HepG2 (cell line): ENCODE results near the gene NKPD1. TPM values are rescaled to one million over a fixed set of nuclear protein-coding genes. Genes with fewer than 3 reads are reported as not detected.
A peak's percentile ranks its signal among the peaks of the same experiment; 100 is the strongest.

Experiments
- ATAC-seq: fragments of 200-7000 bp; cut with Tn5 transposase; 3 replicates; pipeline ENCODE4 v1.9.1; 2020; ENCODE audit warnings: mild to moderate bottlenecking, moderate library complexity
- BruUV-seq: library from RNA; stranded (reverse); fragments of 400-500 nt; replicated peaks from 2 replicates; lab custom pipeline; 2021; lab: Mats Ljungman, UMichigan
- CTCF ChIA-PET: fragments of 300-600 bp; formaldehyde crosslinking; extraction: SDS; loops from one replicate; lab custom pipeline; 2021; ENCODE audit warnings: low total read pairs, inconsistent platforms, low intra/inter-chr PET ratio; lab: Yijun Ruan, JAX
- POLR2A ChIA-PET: fragments of 350-600 bp; sonication (Branson Sonifier 250); formaldehyde crosslinking; loops from one replicate; lab custom pipeline; 2020; ENCODE audit warnings: antibody characterized with exemption, inconsistent platforms; lab: Yijun Ruan, JAX
- DNase-seq: peaks from one replicate; pipeline ENCODE4 v3.0.0-alpha.2; 2015; ENCODE audit warnings: low spot score
- FAIRE-seq: peaks from 3 replicates; lab custom pipeline; 2011; peaks lifted over from hg19 to GRCh38; lab: Jason Lieb, UNC
- H2AFZ ChIP-seq: one replicate; pipeline ENCODE4 v1.6.1; 2011; ENCODE audit warnings: low read length, inconsistent platforms
- H3K27ac ChIP-seq: fragments of 300-600 bp; 3 replicates; pipeline ENCODE4 v1.8.0; 2011; ENCODE audit warnings: mixed run types, mild to moderate bottlenecking, mixed read lengths, low read length, inconsistent platforms; ENCODE audit not compliant: insufficient read depth; ENCODE audit errors: extremely low read length
- H3K27me3 ChIP-seq, 2 experiments: fragments of 200-600 bp in 1 of 2; 2 replicates in 1 of 2; 3 replicates in 1 of 2; pipeline versions ENCODE4 v1.6.0 to v1.8.0; 2011; ENCODE audit warnings: low read length in 2 of 2, mild to moderate bottlenecking in 2 of 2, moderate library complexity in 2 of 2, inconsistent platforms in 1 of 2; ENCODE audit not compliant: insufficient read depth in 2 of 2, control insufficient read depth in 1 of 2
- H3K36me3 ChIP-seq, 2 experiments: fragments of 200-600 bp in 1 of 2; replicated peaks in 1 of 2; 2 replicates in 1 of 2; 3 replicates in 1 of 2; pipeline versions ENCODE4 v1.5.1 to v1.8.0; 2011; ENCODE audit warnings: low read length in 2 of 2, inconsistent platforms in 1 of 2; ENCODE audit not compliant: insufficient read depth in 2 of 2, control insufficient read depth in 1 of 2
- H3K4me1 ChIP-seq: 2 replicates; pipeline ENCODE4 v1.5.1; 2012; ENCODE audit warnings: low read length, inconsistent platforms; ENCODE audit not compliant: insufficient read depth
- H3K4me2 ChIP-seq: 2 replicates; pipeline ENCODE4 v1.6.0; 2011; ENCODE audit warnings: low read depth, low read length, inconsistent platforms
- H3K4me3 ChIP-seq, 3 experiments: fragments of 200-600 bp in 1 of 3; sonication (generic), shearing (Covaris generic) in 1 of 3; replicated peaks in 1 of 3; 2 replicates each; pipeline ENCODE4 v1.5.1; 2011 to 2016; ENCODE audit warnings: low read length in 3 of 3, inconsistent platforms in 2 of 3, low read depth in 2 of 3, mild to moderate bottlenecking in 2 of 3, control low read depth in 1 of 3, mixed read lengths in 1 of 3; ENCODE audit not compliant: insufficient read depth in 1 of 3
- H3K79me2 ChIP-seq: one replicate; pipeline ENCODE4 v1.6.1; 2011; ENCODE audit warnings: low read length, inconsistent platforms; ENCODE audit not compliant: insufficient read depth
- H3K9ac ChIP-seq: 2 replicates; pipeline ENCODE4 v1.6.0; 2011; ENCODE audit warnings: mild to moderate bottlenecking, low read depth, low read length, inconsistent platforms; ENCODE audit not compliant: insufficient read depth
- H3K9me3 ChIP-seq: 2 replicates; pipeline ENCODE4 v1.5.1; 2012; ENCODE audit warnings: mild to moderate bottlenecking, low read length
- H4K20me1 ChIP-seq: 2 replicates; pipeline ENCODE4 v1.6.0; 2011; ENCODE audit warnings: inconsistent platforms, mild to moderate bottlenecking, low read length, moderate library complexity; ENCODE audit not compliant: insufficient read depth
- EED ChIP-seq: sonication (generic); formaldehyde crosslinking; IDR thresholded peaks from 2 replicates; pipeline ENCODE4 v1.5.0; 2020; ENCODE audit warnings: mild to moderate bottlenecking, missing genetic modification reagents
- EHMT2 ChIP-seq: fragments of 200-600 bp; sonication (generic); IDR thresholded peaks from 2 replicates; pipeline ENCODE4 v1.7.0; 2017; ENCODE audit warnings: antibody characterized with exemption, low read depth, low read length, borderline replicate concordance
- FOSL2 ChIP-seq: sonication (generic); formaldehyde crosslinking; IDR thresholded peaks from 2 replicates; pipeline ENCODE4 v1.4.0; 2020; ENCODE audit warnings: missing genetic modification reagents
- MTF2 ChIP-seq: sonication (generic); formaldehyde crosslinking; IDR thresholded peaks from 2 replicates; pipeline ENCODE4 v1.5.0; 2020; ENCODE audit warnings: missing genetic modification reagents, borderline replicate concordance
- RBFOX2 ChIP-seq: fragments of 200-400 bp; formaldehyde crosslinking; IDR thresholded peaks from 2 replicates; pipeline ENCODE4 v1.6.1; 2017; ENCODE audit warnings: low read depth, mild to moderate bottlenecking, low read length
- SIX4 ChIP-seq: sonication (generic); formaldehyde crosslinking; IDR thresholded peaks from 2 replicates; pipeline ENCODE4 v1.4.0; 2020; ENCODE audit warnings: missing genetic modification reagents
- SOX5 ChIP-seq: IDR thresholded peaks from 2 replicates; pipeline ENCODE4 v1.6.1; 2016; ENCODE audit warnings: borderline replicate concordance
- SP2 ChIP-seq: sonication (generic); formaldehyde crosslinking; IDR thresholded peaks from 2 replicates; pipeline ENCODE4 v1.5.1; 2020; ENCODE audit warnings: mild to moderate bottlenecking, missing genetic modification reagents
- YY1 ChIP-seq: IDR thresholded peaks from 2 replicates; pipeline ENCODE4 v1.6.1; 2011; ENCODE audit warnings: low read length, low read depth, moderate library complexity, mild to moderate bottlenecking; ENCODE audit not compliant: insufficient read depth, insufficient replicate concordance
- ZFAT ChIP-seq: sonication (generic); formaldehyde crosslinking; conservative IDR thresholded peaks from 2 replicates; pipeline ENCODE4 v1.8.1; 2023; ENCODE audit warnings: missing genetic modification reagents, inconsistent platforms
- ZNF124 ChIP-seq: sonication (generic); formaldehyde crosslinking; IDR thresholded peaks from 2 replicates; pipeline ENCODE4 v1.4.0; 2020; ENCODE audit warnings: missing genetic modification reagents
- ZNF296 ChIP-seq: sonication (generic); formaldehyde crosslinking; conservative IDR thresholded peaks from 2 replicates; pipeline ENCODE4 v1.5.0; 2020; ENCODE audit warnings: mild to moderate bottlenecking, missing genetic modification reagents
- ZNF367 ChIP-seq: sonication (generic); formaldehyde crosslinking; IDR thresholded peaks from 2 replicates; pipeline ENCODE4 v1.4.0; 2020; ENCODE audit warnings: missing genetic modification reagents, borderline replicate concordance
- ZNF567 ChIP-seq: sonication (generic); formaldehyde crosslinking; IDR thresholded peaks from 2 replicates; pipeline ENCODE4 v1.8.1; 2023; ENCODE audit warnings: mild to moderate bottlenecking, missing genetic modification reagents, borderline replicate concordance
- ZNF569 ChIP-seq: sonication (generic); formaldehyde crosslinking; IDR thresholded peaks from 2 replicates; pipeline ENCODE4 v1.5.0; 2020; ENCODE audit warnings: mild to moderate bottlenecking, missing genetic modification reagents, moderate library complexity, borderline replicate concordance
- ZNF816 ChIP-seq: sonication (generic); formaldehyde crosslinking; IDR thresholded peaks from 2 replicates; pipeline ENCODE4 v1.8.0; 2022; ENCODE audit warnings: missing genetic modification reagents, mild to moderate bottlenecking, borderline replicate concordance
- WGBS: methylation state at CpG from one replicate; pipeline ENCODE4 v1.1.6; 2017; ENCODE audit warnings: low lambda C conversion rate; 5-methylcytosine and 5-hydroxymethylcytosine counted together
- in situ Hi-C: cut with HindIII; loops from 2 replicates; pipeline ENCODE4 v1.10.0; 2017; ENCODE audit warnings: low pct_unique_long_range_greater_than_20kb; ENCODE audit not compliant: extremely low pct_ligation_motif_present
- intact Hi-C: fragments of 100-400 bp; cut with micrococcal nuclease; formaldehyde crosslinking; loops from one replicate; pipeline ENCODE4 v1.10.0; 2022; ENCODE audit not compliant: unreplicated experiment
- polyA plus RNA-seq, 8 experiments: library from polyadenylated mRNA; depleted of rRNA in 3 of 8; stranded (reverse) in 7 of 8; unstranded in 1 of 8; fragments of >200 nt; fragmentation: Illumina TruSeq in 4 of 8; extraction: Trizol in 4 of 8; gene quantifications; 2 replicates each; pipeline versions ENCODE4 v1.2.1 to v1.2.3, GENCODE V29; 2011 to 2016; ENCODE audit warnings: low read depth in 4 of 8, missing spikeins in 1 of 8, mixed read lengths in 1 of 8; ENCODE audit not compliant: insufficient read depth in 1 of 8
- total RNA-seq, 5 experiments: library from RNA; depleted of rRNA; stranded (reverse); fragments of >200 nt; fragmentation: Illumina TruSeq; extraction: Trizol; gene quantifications; 2 replicates each; pipeline ENCODE4 v1.2.3, GENCODE V29; 2016; ENCODE audit warnings: low read depth in 1 of 5
- TF ChIP-seq, protein P1 (sequence below), 2 experiments: fragments of 450-650 bp in 1 of 2; sonication (generic) in 1 of 2; formaldehyde crosslinking; IDR thresholded peaks; 2 replicates each; pipeline versions ENCODE4 v1.5.0 to v1.8.0; 2020 to 2022; ENCODE audit warnings: mild to moderate bottlenecking in 1 of 2, missing genetic modification reagents in 1 of 2
- TF ChIP-seq, protein P2 (sequence below): sonication (generic); IDR thresholded peaks from 2 replicates; pipeline ENCODE4 v1.6.1; 2016; ENCODE audit warnings: low read depth, borderline replicate concordance
- TF ChIP-seq, protein P3 (sequence below): sonication (generic); formaldehyde crosslinking; IDR thresholded peaks from 2 replicates; pipeline ENCODE4 v1.4.0; 2020; ENCODE audit warnings: mild to moderate bottlenecking, missing genetic modification reagents

NKPD1 gene
- total and polyA plus RNA-seq, 2 of the 13 experiments (the other 11 are each of a cell fraction or from before 2014, with no cell fraction given): 0.03 TPM; not detected in 1

DNA sequence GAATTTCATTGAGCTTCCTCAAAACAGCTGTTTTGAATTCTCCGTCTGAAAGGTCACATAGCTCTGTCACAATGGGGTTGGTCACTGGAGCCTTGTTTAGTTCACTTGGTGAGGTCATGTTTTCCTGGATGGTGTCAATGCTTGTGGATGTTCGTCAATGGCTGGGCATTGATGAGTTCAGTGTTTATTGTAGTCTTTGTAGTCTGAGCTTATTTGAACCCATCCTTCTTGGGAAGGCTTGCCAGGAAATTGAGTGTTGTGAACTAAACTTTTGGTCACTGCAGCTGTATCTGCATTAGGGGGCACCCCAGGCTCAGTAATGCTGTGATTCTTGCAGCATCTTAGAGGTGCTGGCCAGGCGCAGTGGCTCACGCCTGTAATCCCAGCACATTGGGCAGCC is 39.8 kb upstream of the NKPD1 start (continued):
- TF ChIP-seq YY1 (no peak), ZNF567 (CRISPR knock-in tag) (no peak), ZNF816 (CRISPR knock-in tag) (no peak), ZNF569 (no peak), SP2 (CRISPR knock-in tag) (no peak), ZNF124 (no peak), MTF2 (CRISPR knock-in tag) (no peak), SIX4 (CRISPR knock-in tag) (no peak), ZFAT (no peak), ZNF296 (no peak), ZNF367 (CRISPR knock-in tag) (no peak), RBFOX2 (no peak), EED (no peak)
- TF ChIP-seq, protein P1, sequence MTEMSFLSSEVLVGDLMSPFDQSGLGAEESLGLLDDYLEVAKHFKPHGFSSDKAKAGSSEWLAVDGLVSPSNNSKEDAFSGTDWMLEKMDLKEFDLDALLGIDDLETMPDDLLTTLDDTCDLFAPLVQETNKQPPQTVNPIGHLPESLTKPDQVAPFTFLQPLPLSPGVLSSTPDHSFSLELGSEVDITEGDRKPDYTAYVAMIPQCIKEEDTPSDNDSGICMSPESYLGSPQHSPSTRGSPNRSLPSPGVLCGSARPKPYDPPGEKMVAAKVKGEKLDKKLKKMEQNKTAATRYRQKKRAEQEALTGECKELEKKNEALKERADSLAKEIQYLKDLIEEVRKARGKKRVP (CRISPR knock-in tag; IDR thresholded peaks at IDR 0.05): no peak

DNA sequence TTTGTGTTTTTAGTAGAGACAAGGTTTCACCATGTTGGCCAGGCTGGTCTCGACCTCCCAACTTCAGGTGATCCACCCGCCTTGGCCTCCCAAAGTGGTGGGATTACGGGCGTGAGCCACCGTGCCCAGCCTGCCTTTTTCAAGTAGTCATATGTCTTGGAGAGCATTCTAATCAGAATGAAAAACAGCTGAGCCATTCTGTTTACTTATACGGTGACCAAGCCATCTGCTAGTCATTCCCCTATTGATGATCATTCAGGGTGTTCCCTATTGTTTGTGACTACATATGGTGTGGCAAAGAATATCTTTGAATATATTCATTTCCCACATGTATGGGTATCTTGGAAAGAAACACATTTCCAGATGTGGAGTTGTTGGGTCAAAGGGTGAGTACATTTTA is 35.0 kb upstream of the NKPD1 start:
- Histone ChIP-seq H3K36me3 (no peaks in the 10 kb centered on the region), H3K4me1 (0 out of 2 replicates have a peak, but pooled peaks cover 7% of the 10 kb centered on the region), H3K27ac (no peak overlapping the region), H3K4me2 (no peak overlapping the region), H3K9ac (no peak overlapping the region), H3K9me3 (no peaks in the 10 kb centered on the region), H3K27me3 (peaks cover 1 to 16% of the 10 kb centered on the region in 2 experiments; a peak in 3 of 5 replicates), H3K79me2 (no peaks in the 10 kb centered on the region), H2AFZ (no peak overlapping the region), H3K4me3 (no peak overlapping the region), H4K20me1 (no peaks in the 10 kb centered on the region)
- intact Hi-C loops: no loop called here
- CTCF ChIA-PET: no interaction called here
- ATAC-seq (no peak), DNase-seq (no peak), FAIRE-seq (no peak)
- no TSS peak for BruUV-seq
- 22% methylated on average over 6 of the region's 6 CpGs for WGBS
- TF ChIP-seq, protein P2, sequence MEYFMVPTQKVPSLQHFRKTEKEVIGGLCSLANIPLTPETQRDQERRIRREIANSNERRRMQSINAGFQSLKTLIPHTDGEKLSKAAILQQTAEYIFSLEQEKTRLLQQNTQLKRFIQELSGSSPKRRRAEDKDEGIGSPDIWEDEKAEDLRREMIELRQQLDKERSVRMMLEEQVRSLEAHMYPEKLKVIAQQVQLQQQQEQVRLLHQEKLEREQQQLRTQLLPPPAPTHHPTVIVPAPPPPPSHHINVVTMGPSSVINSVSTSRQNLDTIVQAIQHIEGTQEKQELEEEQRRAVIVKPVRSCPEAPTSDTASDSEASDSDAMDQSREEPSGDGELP: peak; percentile 56; the same call in 1 of the 2 replicates
- TF ChIP-seq FOSL2 (CRISPR knock-in tag): peak; percentile 56; the same call in 1 of the 2 replicates
- TF ChIP-seq, protein P3, sequence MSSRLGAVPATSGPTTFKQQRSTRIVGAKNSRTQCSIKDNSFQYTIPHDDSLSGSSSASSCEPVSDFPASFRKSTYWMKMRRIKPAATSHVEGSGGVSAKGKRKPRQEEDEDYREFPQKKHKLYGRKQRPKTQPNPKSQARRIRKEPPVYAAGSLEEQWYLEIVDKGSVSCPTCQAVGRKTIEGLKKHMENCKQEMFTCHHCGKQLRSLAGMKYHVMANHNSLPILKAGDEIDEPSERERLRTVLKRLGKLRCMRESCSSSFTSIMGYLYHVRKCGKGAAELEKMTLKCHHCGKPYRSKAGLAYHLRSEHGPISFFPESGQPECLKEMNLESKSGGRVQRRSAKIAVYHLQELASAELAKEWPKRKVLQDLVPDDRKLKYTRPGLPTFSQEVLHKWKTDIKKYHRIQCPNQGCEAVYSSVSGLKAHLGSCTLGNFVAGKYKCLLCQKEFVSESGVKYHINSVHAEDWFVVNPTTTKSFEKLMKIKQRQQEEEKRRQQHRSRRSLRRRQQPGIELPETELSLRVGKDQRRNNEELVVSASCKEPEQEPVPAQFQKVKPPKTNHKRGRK (CRISPR knock-in tag): no peak
- no peak for TF ChIP-seq EHMT2
- peak; percentile 14; the same call in 1 of the 2 replicates for TF ChIP-seq SOX5
- POLR2A ChIA-PET: no interaction called here
- in situ Hi-C loops: no loop called here
